HG03280 (cell line): ENCODE measurements around the gene DUSP19.

Experiments
- ATAC-seq: cut with Tn5 transposase; IDR thresholded peaks from one replicate; pipeline ENCODE4 v1.9.1; 2021; ENCODE audit warnings: mild to moderate bottlenecking, moderate library complexity; ENCODE audit not compliant: unreplicated experiment

Gene DUSP19

DNA sequence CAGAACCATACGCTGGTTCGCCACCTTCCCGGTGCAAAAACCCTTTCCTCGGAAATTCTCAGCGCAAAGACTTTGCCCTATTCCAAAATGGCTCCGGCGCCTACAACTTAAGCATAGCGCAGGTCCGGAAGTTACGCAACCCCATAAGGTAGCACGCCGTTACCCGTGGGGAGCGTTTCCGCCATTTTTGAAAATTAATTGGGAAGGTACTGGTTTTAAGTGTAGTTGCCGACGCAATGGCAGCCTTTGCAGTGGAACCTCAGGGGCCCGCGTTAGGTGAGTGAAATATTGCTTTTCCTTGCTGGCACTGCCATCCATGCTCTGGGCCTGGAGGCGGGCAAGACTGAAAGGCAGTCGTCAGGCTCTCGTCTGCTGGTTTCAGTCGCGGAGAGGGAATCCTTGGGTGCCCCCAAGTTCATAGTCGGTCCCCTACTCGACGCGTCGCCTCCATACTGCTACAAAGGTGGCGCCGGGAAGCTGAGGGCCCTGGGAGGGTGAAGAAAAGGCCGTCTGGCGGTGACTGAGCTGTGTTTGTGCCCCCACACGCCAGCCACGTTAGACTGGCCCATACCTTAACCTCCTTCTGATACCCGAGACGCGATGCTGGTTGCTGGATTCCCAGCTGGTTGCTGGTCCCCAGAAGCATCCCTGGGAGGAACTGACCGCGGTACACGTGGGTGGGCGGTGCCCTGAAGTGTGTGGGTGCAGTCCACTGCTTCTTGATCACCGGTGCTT lies 45.8 kb downstream of the DUSP19 start, which contains the start of gene NUP35:
NUP35 (plus strand) TSS at position 222 of the 735 bp plus-strand sequence; CDS start at position 237, 15 bp downstream.
- ATAC-seq = peak; percentile 91

DNA sequence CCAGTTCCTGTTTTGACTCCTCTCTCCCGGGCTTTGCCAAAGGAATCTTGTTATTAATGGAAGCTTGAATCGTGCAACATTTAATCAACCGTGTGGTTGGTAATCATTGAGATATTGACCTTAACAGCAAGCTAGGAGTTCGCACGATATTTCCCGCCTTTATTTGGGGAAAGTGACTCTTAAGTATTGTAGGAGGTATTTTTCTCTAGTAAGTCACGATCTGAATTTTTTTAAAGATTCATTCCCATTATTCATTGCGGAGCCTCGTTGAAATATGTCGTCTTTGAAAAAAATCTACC lies 46.4 kb downstream of the DUSP19 start:
- no peak for ATAC-seq

DNA sequence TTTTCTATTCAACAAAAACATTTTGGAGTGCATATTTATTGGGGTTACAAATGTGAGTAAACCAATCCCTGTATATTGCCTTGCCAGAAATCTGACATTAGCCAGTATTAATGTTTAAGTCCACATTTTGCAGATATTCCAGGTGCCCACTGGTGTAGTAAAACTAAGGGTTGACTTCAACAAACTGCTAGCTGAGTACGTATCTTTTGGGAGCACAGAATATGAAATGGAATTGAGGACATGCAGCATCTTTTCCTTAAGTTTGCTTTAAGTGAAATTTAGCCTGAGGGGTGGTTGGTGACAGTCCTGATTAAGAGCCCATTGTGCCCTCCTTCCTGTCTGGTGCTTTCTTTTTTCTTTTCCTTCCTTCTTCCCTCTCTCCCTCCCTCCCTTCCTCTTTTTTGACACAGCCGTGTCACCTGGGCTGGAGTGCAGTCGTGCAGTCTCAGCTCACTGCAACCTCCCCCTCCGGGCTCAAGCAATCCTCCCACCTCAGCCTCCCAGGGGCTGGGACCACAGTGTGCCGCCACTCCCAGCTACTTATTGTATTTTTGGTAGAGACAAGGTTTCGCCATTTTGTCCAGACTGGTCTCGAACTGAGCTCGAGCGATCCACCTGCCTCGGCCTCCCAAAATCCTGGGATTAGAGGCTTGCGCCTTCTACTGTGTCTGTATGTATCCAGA lies 47.3 kb downstream of the DUSP19 start:
- ATAC-seq = no peak

DNA sequence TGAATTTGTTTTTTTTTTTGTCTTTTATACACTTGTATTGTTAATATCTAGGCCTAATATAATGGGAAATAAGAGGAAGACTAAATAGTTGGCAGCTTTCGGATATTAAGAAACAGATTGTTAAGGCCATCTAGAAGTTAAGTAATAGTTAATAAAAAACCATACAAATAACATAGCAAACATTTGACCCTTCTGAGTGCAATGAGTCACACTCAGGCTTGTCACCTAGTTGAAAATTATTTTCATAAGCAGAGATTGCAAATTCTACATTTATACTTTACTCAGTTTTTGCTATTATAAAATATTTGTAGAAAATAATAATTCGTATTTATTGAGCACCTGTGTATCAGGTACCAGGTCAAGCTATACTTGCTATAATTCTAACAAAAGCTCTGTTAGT lies 48.1 kb downstream of the DUSP19 start:
- no peak for ATAC-seq

DNA sequence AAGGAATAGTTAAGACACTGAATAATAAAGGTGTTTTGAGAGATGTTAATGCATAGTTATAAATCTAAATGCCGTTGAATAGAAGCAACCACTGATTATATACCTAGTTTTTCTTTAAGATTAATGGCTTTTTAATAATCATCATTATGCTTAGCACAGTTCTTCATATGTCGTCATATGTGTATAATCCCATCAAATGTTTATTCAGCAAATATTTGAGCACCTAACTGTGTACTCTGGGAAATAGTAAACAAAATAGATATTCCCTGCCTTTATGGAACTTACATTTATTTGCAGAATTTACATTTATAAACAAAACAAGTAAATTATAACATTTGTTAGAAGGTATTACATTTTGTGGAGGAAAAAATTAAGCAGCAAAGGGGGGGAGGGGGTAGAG lies 55.5 kb downstream of the DUSP19 start:
- no peak for ATAC-seq

DNA sequence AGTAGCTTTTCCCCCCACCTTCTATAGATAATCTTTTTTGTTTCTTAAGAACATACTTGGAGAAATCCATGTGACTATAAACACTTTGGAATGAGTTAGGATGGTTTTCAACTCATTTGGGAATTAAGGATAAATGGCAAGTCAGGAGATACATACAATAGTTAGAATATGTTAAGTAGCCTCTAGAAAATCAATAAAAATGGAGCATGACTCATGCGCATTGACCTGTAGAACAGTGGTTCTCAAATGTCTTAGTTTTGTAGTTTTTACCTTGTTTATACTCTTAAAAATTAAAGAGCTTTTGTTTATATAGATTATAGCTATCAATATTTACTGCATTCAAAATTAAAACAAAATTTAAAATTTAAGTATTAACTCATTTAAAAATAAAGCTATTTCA lies 70.4 kb downstream of the DUSP19 start:
- no peak for ATAC-seq

DNA sequence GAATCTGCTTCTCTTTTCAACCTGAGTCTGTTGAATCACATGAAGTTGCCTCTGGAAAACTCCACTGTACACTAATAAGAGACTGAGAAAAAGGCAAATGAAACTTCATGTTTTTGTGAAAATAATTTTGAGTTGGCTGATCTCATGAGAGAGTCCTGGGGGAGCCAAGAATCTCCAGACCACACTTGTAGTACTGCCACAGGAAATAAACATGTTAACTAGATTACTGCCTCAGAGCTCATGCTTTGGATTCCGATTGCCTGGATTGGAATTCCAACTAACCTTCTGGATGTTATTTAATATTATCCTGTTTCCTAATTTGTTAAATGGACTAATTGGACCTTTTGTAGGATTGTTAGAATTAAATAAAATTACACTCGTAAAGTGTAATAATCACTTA lies 70.9 kb downstream of the DUSP19 start:
- no peak for ATAC-seq
